Mucosa of rectum (tissue), 2 donors: Measurements from ENCODE around the gene BAZ2B.

ENCODE experiments used
- H3K27ac ChIP-seq, 2 donors: one replicate each; pipeline ENCODE4 v1.7.0; 2013; ENCODE audit warnings: inconsistent platforms in 2 of 2, low read depth in 2 of 2, low read length in 2 of 2
- H3K27me3 ChIP-seq, 2 donors: one replicate each; pipeline ENCODE4 v1.7.0; 2013; ENCODE audit warnings: low read length in 2 of 2; ENCODE audit not compliant: control insufficient read depth in 2 of 2, insufficient read depth in 2 of 2
- H3K36me3 ChIP-seq, 2 donors: one replicate each; pipeline ENCODE4 v1.7.0; 2013; ENCODE audit warnings: low read length in 2 of 2; ENCODE audit not compliant: control insufficient read depth in 2 of 2, insufficient read depth in 2 of 2
- H3K4me1 ChIP-seq, 2 donors: one replicate each; pipeline ENCODE4 v1.7.0; 2013; ENCODE audit warnings: low read length in 2 of 2, mild to moderate bottlenecking in 1 of 2; ENCODE audit not compliant: control insufficient read depth in 2 of 2, insufficient read depth in 2 of 2
- H3K4me3 ChIP-seq, 2 donors: one replicate each; pipeline ENCODE4 v1.7.0; 2013; ENCODE audit warnings: low read length in 2 of 2
- H3K9ac ChIP-seq, 2 donors: one replicate each; pipeline ENCODE4 v1.7.0; 2013; ENCODE audit warnings: low read length in 2 of 2, low read depth in 1 of 2, mild to moderate bottlenecking in 1 of 2
- H3K9me3 ChIP-seq, 2 donors: one replicate each; pipeline ENCODE4 v1.7.0; 2013; ENCODE audit warnings: low read length in 2 of 2; ENCODE audit not compliant: control insufficient read depth in 2 of 2
- donor health status: healthy.
- donor health status: Normal muscosa, but diverticular disease.

BAZ2B gene

GRCh38 chr2:159585622-159586021 is 30.7 kb downstream of the BAZ2B start:
- H3K4me3 ChIP-seq: no peak overlapping the region
- H3K9me3 ChIP-seq: no peaks in the 10 kb centered on the region
- peaks cover 0 to 2% of the 10 kb centered on the region in 2 donors for H3K4me1 ChIP-seq
- peak overlapping the region in 1 of 2 donors; percentile 30 for H3K9ac ChIP-seq
- H3K27ac ChIP-seq: peak overlapping the region in 1 of 2 donors; percentile 48
- peaks cover 0 to 3% of the 10 kb centered on the region in 2 donors for H3K36me3 ChIP-seq
- H3K27me3 ChIP-seq: no peaks in the 10 kb centered on the region

- Histone ChIP-seq H3K9me3 (no peaks in the 10 kb centered on the region), H3K27ac (no peak overlapping the region), H3K36me3 (peaks cover 0 to 3% of the 10 kb centered on the region in 2 donors), H3K9ac (no peak overlapping the region), H3K4me3 (no peak overlapping the region), H3K4me1 (peaks cover 0 to 2% of the 10 kb centered on the region in 2 donors), H3K27me3 (no peaks in the 10 kb centered on the region)
Observed at GRCh38 chr2:159584796-159585195, 31.6 kb downstream of the BAZ2B start.

GRCh38 chr2:159573846-159574606 is 42.3 kb downstream of the BAZ2B start:
- H3K4me3 ChIP-seq: no peak overlapping the region
- H3K27me3 ChIP-seq: no peaks in the 10 kb centered on the region
- no peak overlapping the region for H3K9ac ChIP-seq
- no peaks in the 10 kb centered on the region for H3K4me1 ChIP-seq
- H3K9me3 ChIP-seq: no peaks in the 10 kb centered on the region
- no peaks in the 10 kb centered on the region for H3K36me3 ChIP-seq
- H3K27ac ChIP-seq: no peak overlapping the region

- Histone ChIP-seq H3K4me3 (no peak overlapping the region), H3K4me1 (no peaks in the 10 kb centered on the region), H3K9ac (no peak overlapping the region), H3K9me3 (no peaks in the 10 kb centered on the region), H3K36me3 (no peaks in the 10 kb centered on the region), H3K27ac (no peak overlapping the region), H3K27me3 (no peaks in the 10 kb centered on the region)
Observed at GRCh38 chr2:159573294-159573693, 43.1 kb downstream of the BAZ2B start.

- Histone ChIP-seq H3K27me3 (no peaks in the 10 kb centered on the region), H3K4me1 (no peaks in the 10 kb centered on the region), H3K36me3 (no peaks in the 10 kb centered on the region), H3K9ac (no peak overlapping the region), H3K27ac (no peak overlapping the region), H3K4me3 (no peak overlapping the region), H3K9me3 (no peaks in the 10 kb centered on the region)
Observed at GRCh38 chr2:159572459-159572858, 43.9 kb downstream of the BAZ2B start.

- Histone ChIP-seq H3K36me3 (no peaks in the 10 kb centered on the region), H3K4me1 (no peaks in the 10 kb centered on the region), H3K9me3 (no peaks in the 10 kb centered on the region), H3K27me3 (no peaks in the 10 kb centered on the region), H3K9ac (no peak overlapping the region), H3K27ac (no peak overlapping the region), H3K4me3 (no peak overlapping the region)
Observed at GRCh38 chr2:159571540-159572260, 44.6 kb downstream of the BAZ2B start.

- no peak overlapping the region for H3K9ac ChIP-seq
- H3K36me3 ChIP-seq: no peaks in the 10 kb centered on the region
- H3K9me3 ChIP-seq: no peaks in the 10 kb centered on the region
- H3K27ac ChIP-seq: no peak overlapping the region
- no peaks in the 10 kb centered on the region for H3K27me3 ChIP-seq
- H3K4me1 ChIP-seq: no peaks in the 10 kb centered on the region
- H3K4me3 ChIP-seq: no peak overlapping the region
Observed at GRCh38 chr2:159564081-159564480, 52.3 kb downstream of the BAZ2B start.

GRCh38 chr2:159562248-159562647 is 54.1 kb downstream of the BAZ2B start:
- no peak overlapping the region for H3K9ac ChIP-seq
- H3K27me3 ChIP-seq: no peaks in the 10 kb centered on the region
- H3K9me3 ChIP-seq: no peaks in the 10 kb centered on the region
- H3K27ac ChIP-seq: no peak overlapping the region
- H3K4me3 ChIP-seq: no peak overlapping the region
- H3K36me3 ChIP-seq: no peaks in the 10 kb centered on the region
- H3K4me1 ChIP-seq: no peaks in the 10 kb centered on the region

GRCh38 chr2:159561786-159562185 is 54.6 kb downstream of the BAZ2B start:
- Histone ChIP-seq H3K4me1 (no peaks in the 10 kb centered on the region), H3K27ac (no peak overlapping the region), H3K4me3 (no peak overlapping the region), H3K9me3 (no peaks in the 10 kb centered on the region), H3K36me3 (no peaks in the 10 kb centered on the region), H3K27me3 (no peaks in the 10 kb centered on the region), H3K9ac (no peak overlapping the region)

GRCh38 chr2:159561242-159561641 is 55.1 kb downstream of the BAZ2B start:
- Histone ChIP-seq H3K4me1 (no peaks in the 10 kb centered on the region), H3K9me3 (no peaks in the 10 kb centered on the region), H3K36me3 (no peaks in the 10 kb centered on the region), H3K9ac (no peak overlapping the region), H3K27me3 (no peaks in the 10 kb centered on the region), H3K4me3 (no peak overlapping the region), H3K27ac (no peak overlapping the region)
